Erythroblast (primary cell): ENCODE results near the gene ST3GAL4.

Experiments used
- DNase-seq, 2 experiments: peaks; one replicate each; lab custom pipeline; 2025; lab: John Stamatoyannopoulos, UW
- GATA1 ChIP-seq: IDR thresholded peaks from 2 replicates; pipeline ENCODE4 v1.6.1; 2011; ENCODE audit warnings: low read depth, mild to moderate bottlenecking, control low read depth, low read length, moderate library complexity
- POLR2A ChIP-seq: IDR thresholded peaks from 2 replicates; pipeline ENCODE4 v1.6.1; 2011; ENCODE audit warnings: mild to moderate bottlenecking, low read length

Gene ST3GAL4

GRCh38 chr11:126403022-126403581 lies 47.6 kb downstream of the ST3GAL4 start:
- DNase-seq: no peak
- TF ChIP-seq POLR2A (no peak), GATA1 (no peak)

DNA sequence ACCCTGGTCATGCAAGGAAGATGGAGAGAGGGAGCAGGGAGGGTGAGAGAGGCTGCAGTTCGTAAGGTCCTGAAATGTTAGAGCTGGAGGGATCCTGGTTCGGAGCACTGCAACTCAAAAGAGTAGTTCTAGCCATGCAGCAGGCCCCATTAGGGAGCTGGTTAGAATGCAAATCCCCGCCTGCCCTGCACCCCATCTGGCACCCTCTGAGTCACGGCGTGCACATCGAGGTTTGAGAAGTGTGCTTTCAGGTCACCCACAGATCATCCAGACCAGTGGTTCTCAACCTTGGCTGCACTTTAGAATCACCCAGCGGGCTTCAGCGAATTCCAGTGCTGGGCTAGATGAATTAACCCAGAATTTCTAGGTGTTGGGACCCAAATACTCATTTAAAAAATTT lies 48.2 kb downstream of the ST3GAL4 start:
- TF ChIP-seq POLR2A (no peak), GATA1 (no peak)
- no peak for DNase-seq

DNA sequence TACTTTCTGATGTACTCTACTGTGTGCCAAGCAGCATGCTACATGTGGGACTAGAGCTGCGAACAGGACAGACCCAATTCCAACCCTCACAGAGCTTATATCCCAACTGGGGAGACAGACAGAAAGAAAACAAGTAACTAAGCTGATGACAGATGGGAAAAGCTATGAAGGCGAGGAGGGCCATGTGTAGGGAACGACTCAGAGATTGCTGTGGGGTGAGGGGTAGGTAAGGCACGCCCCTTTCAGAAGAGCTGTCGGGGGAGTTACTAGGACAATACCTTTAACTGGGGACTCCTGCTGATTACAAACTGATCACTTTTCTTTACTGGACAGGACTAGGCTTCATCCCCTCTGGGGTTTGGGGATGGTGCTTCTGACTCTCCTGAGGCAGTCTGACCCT lies 48.9 kb downstream of the ST3GAL4 start:
- no peak for DNase-seq
- no peak for TF ChIP-seq POLR2A
- no peak for TF ChIP-seq GATA1

- TF ChIP-seq POLR2A (no peak), GATA1 (no peak)
- no peak for DNase-seq
Observed at GRCh38 chr11:126405374-126405773, 49.9 kb downstream of the ST3GAL4 start.

DNA sequence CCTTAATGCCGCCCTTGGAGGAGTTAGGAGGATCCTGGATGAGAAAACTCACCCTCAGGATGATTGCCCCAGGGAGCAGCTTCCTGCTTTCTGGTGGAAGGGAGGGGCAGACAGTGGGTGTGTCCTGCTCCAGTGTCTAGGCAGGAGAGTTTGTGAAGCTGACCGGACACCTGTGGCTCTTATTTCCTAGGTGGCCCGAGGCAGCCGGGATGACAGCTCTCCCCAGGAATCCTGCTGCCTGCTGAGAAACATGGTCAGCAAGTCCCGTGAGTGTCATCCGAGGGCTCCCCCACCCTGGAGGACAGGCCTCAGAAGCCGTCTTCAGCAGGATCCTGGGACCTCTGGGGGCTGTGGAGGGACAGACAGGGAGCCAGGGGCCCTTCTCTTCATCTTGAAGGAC lies 50.4 kb downstream of the ST3GAL4 start:
- TF ChIP-seq GATA1: no peak
- no peak for TF ChIP-seq POLR2A
- no peak for DNase-seq

DNA sequence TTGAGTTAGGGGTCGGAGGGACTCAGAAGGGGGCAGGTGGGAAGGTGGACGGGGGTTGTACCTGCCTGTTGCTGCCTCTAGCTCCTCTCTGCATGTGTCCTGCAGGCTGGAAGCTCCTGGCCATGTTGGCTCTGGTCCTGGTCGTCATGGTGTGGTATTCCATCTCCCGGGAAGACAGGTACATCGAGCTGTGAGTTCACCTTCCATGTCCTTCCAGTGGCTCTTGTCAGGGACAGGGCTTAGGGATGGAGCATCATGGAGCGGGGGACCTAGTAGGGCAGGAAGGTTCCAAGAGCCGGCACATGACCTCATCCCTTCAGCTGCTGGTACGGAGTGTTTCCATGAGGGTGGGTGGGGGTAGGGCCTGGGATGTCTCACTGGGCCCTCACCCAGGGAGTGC lies 50.9 kb downstream of the ST3GAL4 start:
- TF ChIP-seq POLR2A (no peak), GATA1 (no peak)
- no peak for DNase-seq

DNA sequence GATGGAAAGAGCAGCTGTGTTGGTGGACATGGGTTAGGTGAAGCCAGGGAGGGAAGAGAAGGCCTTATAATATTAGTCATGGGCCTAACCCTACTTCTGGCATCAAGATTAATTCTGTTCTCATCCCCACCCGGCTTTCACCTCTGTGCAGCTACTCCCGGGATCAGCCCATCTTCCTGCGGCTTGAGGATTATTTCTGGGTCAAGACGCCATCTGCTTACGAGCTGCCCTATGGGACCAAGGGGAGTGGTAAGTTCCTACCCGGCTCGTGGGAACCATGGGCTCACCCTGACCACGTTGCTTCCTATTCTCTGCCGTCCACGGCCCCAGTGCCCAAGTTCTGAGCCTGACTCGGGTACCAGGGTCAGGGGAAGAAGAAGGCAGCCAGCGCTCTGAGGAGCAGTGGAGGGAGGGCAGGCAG lies 51.6 kb downstream of the ST3GAL4 start:
- DNase-seq: no peak
- TF ChIP-seq GATA1: no peak
- TF ChIP-seq POLR2A: no peak

DNA sequence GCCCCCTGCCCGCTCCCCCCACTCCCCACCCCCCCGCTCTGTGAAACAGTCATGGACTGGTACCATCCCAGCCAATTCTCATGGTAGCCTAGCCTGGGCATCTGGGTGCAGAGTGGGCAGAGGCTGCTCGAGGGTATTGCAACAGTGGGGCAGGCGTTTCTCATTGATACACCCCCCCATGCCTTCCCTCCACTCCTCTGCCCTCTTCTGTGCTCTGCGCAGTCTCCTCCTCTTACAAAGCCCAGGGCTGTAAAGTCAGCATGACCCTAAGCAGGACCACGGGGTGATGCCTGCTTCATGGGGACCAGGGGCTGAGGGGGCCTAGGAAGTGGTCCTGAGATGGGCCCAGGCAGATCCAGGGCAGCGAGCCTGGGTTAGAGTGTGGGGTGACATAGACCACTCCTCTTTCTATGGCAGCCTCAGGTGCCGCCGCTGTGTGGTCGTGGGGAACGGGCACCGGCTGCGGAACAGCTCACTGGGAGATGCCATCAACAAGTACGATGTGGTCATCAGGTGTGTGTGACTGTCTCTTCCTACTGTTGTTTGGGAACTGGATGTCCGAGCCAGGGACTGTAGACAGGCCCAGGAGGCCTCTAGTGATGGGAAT lies 52.3 kb downstream of the ST3GAL4 start:
- TF ChIP-seq POLR2A (no peak), GATA1 (no peak)

GRCh38 chr11:126408496-126408895 lies 53.0 kb downstream of the ST3GAL4 start:
- TF ChIP-seq GATA1 (no peak), POLR2A (no peak)
- no peak for DNase-seq

More for the DNA sequence above, 52.3 kb downstream of the ST3GAL4 start:
- DNase-seq: no peak

- TF ChIP-seq POLR2A: no peak
- TF ChIP-seq GATA1: no peak
- no peak for DNase-seq
Observed at GRCh38 chr11:126408901-126409619, 53.6 kb downstream of the ST3GAL4 start.

GRCh38 chr11:126409620-126409985 lies 54.1 kb downstream of the ST3GAL4 start:
- TF ChIP-seq GATA1 (no peak), POLR2A (no peak)
- no peak for DNase-seq

- no peak for DNase-seq
- TF ChIP-seq GATA1 (no peak), POLR2A (no peak)
Observed at GRCh38 chr11:126410649-126411048, 55.2 kb downstream of the ST3GAL4 start.

DNA sequence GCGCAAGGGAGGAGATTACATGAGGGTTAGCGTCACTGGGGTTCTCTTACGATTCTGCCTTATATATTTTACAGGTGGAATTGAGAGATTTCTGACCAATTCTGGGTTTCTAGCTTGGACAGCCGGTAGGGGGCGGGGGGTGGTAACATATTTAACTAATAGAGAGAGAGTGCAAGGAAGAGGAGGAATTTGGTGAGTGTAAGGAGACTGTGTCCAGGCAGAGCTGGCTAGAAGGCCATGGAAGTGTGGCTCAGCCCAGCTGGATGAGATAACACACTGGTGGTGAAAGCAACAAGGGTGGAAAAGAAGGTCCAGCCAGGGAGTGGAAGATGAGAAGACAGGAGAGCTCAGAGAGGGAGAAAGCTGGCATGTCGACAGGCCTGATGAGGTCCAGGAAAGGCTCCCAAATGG lies 56.5 kb downstream of the ST3GAL4 start:
- TF ChIP-seq GATA1 (no peak), POLR2A (no peak)

DNA sequence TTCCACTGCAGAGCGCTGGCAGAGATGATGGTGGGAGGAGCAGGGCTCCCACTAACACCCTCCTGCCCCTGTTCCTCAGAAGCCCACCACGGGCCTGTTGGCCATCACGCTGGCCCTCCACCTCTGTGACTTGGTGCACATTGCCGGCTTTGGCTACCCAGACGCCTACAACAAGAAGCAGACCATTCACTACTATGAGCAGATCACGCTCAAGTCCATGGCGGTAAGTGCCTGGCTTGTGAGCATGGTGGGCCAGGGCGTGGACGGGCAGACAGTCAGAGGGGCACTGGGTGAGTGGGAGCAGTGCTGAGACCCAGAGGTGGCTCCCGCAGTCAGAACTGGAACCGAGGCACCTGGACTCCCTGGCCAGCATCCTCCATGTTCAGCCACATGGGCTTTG lies 57.9 kb downstream of the ST3GAL4 start:
- TF ChIP-seq POLR2A: no peak
- TF ChIP-seq GATA1: no peak

More for the DNA sequence above, 56.5 kb downstream of the ST3GAL4 start:
- DNase-seq: peak in 1 of 2 experiments; percentile 8

More for the DNA sequence above, 57.9 kb downstream of the ST3GAL4 start:
- DNase-seq: no peak
